GM23338 (cell line): Measurements from ENCODE around the gene TOX2. TPM values are rescaled to one million over a fixed set of nuclear protein-coding genes. Genes with fewer than 3 reads are reported as not detected.

ENCODE experiments used
- ATAC-seq: fragments of 200-7000 bp; cut with Tn5 transposase; 3 replicates; pipeline ENCODE4 v1.9.1; 2020
- DNase-seq: peaks from one replicate; pipeline ENCODE4 v3.0.0-alpha.2; 2015; ENCODE audit warnings: low spot score
- H2AFZ ChIP-seq: fragments of 200-600 bp; sonication (generic); 2 replicates; pipeline ENCODE4 v1.8.0; 2016; ENCODE audit warnings: antibody characterized with exemption, mild to moderate bottlenecking, moderate library complexity
- H3F3A ChIP-seq: fragments of 200-600 bp; sonication (generic); replicated peaks from 2 replicates; pipeline ENCODE4 v1.8.0; 2017; ENCODE audit warnings: antibody characterized with exemption, mixed run types, low read depth
- H3K27ac ChIP-seq: fragments of 200-600 bp; sonication (generic); 2 replicates; pipeline ENCODE4 v1.6.1; 2016; ENCODE audit warnings: low read depth
- H3K27me3 ChIP-seq: fragments of 200-600 bp; sonication (generic); 2 replicates; pipeline ENCODE4 v1.8.0; 2016; ENCODE audit warnings: mild to moderate bottlenecking, mixed run types, moderate library complexity; ENCODE audit not compliant: insufficient read depth
- H3K36me3 ChIP-seq: fragments of 200-600 bp; sonication (generic); 2 replicates; pipeline ENCODE4 v1.8.0; 2016; ENCODE audit warnings: mild to moderate bottlenecking; ENCODE audit not compliant: insufficient read depth
- H3K4me1 ChIP-seq: fragments of 200-600 bp; sonication (generic); 2 replicates; pipeline ENCODE4 v1.8.0; 2016; ENCODE audit warnings: mild to moderate bottlenecking, moderate library complexity; ENCODE audit not compliant: insufficient read depth
- H3K4me2 ChIP-seq: fragments of 200-600 bp; sonication (generic); 2 replicates; pipeline ENCODE4 v1.7.1; 2017; ENCODE audit warnings: mixed run types
- H3K4me3 ChIP-seq: fragments of 200-600 bp; sonication (generic); 2 replicates; pipeline ENCODE4 v1.6.1; 2016; ENCODE audit warnings: mixed run types
- H3K79me2 ChIP-seq: fragments of 200-600 bp; sonication (generic); replicated peaks from 2 replicates; pipeline ENCODE4 v1.8.0; 2017; ENCODE audit warnings: mild to moderate bottlenecking; ENCODE audit not compliant: insufficient read depth
- H3K9me2 ChIP-seq: fragments of 200-600 bp; sonication (generic); 2 replicates; pipeline ENCODE4 v1.8.0; 2017; ENCODE audit not compliant: insufficient read depth
- H4K20me1 ChIP-seq: fragments of 200-600 bp; sonication (generic); replicated peaks from 2 replicates; pipeline ENCODE4 v1.8.0; 2017; ENCODE audit warnings: mild to moderate bottlenecking; ENCODE audit not compliant: insufficient read depth
- H3K27ac Mint-ChIP-seq: 2 replicates; pipeline ENCODE4 v1.8.0; 2020; ENCODE audit warnings: inconsistent platforms, mild to moderate bottlenecking, moderate library complexity, mixed read lengths
- H3K27me3 Mint-ChIP-seq: 3 replicates; pipeline ENCODE4 v1.8.0; 2022; ENCODE audit warnings: low read depth, mild to moderate bottlenecking, moderate library complexity, mixed read lengths, inconsistent platforms; ENCODE audit not compliant: insufficient read depth, poor library complexity
- H3K36me3 Mint-ChIP-seq: 3 replicates; pipeline ENCODE4 v1.8.0; 2021; ENCODE audit warnings: low read depth, mild to moderate bottlenecking, inconsistent platforms, moderate library complexity, mixed read lengths
- H3K4me1 Mint-ChIP-seq: 3 replicates; pipeline ENCODE4 v1.8.0; 2020; ENCODE audit warnings: mild to moderate bottlenecking, inconsistent platforms, mixed read lengths
- H3K4me3 Mint-ChIP-seq: 3 replicates; pipeline ENCODE4 v1.8.0; 2021; ENCODE audit warnings: moderate library complexity, mild to moderate bottlenecking, inconsistent platforms, mixed read lengths
- H3K9me3 Mint-ChIP-seq: 3 replicates; pipeline ENCODE4 v1.8.0; 2020; ENCODE audit warnings: moderate library complexity, mild to moderate bottlenecking, inconsistent platforms, mixed read lengths
- CREB1 ChIP-seq: fragments of 250-450 bp; sonication (Bioruptor Pico); IDR thresholded peaks from 2 replicates; pipeline ENCODE4 v1.5.0; 2020; ENCODE audit warnings: low read depth, mild to moderate bottlenecking, moderate library complexity
- EZH2 ChIP-seq: fragments of 200-600 bp; sonication (generic); IDR thresholded peaks from one replicate; pipeline ENCODE4 v1.8.0; 2017; ENCODE audit warnings: antibody characterized with exemption, mild to moderate bottlenecking, low read depth; ENCODE audit not compliant: unreplicated experiment
- EZH2phosphoT487 ChIP-seq: fragments of 200-600 bp; sonication (generic); IDR thresholded peaks from one replicate; pipeline ENCODE4 v1.8.1; 2018; ENCODE audit warnings: antibody characterized with exemption; ENCODE audit not compliant: unreplicated experiment
- JUNB ChIP-seq: IDR thresholded peaks from one replicate; pipeline ENCODE4 v1.6.1; 2016; ENCODE audit warnings: antibody characterized with exemption; ENCODE audit not compliant: unreplicated experiment
- NANOG ChIP-seq: IDR thresholded peaks from 2 replicates; pipeline ENCODE4 v1.6.1; 2016; ENCODE audit warnings: antibody characterized with exemption, borderline replicate concordance
- POLR2AphosphoS5 ChIP-seq: IDR thresholded peaks from 2 replicates; pipeline ENCODE4 v1.6.1; 2016; ENCODE audit warnings: antibody characterized with exemption, low read depth
- STAT1 ChIP-seq: IDR thresholded peaks from one replicate; pipeline ENCODE4 v1.6.1; 2016; ENCODE audit warnings: antibody characterized with exemption; ENCODE audit not compliant: unreplicated experiment
- ZNF114 ChIP-seq: fragments of 250-450 bp; sonication (Bioruptor Pico); IDR thresholded peaks from 2 replicates; pipeline ENCODE4 v1.5.0; 2020; ENCODE audit warnings: mild to moderate bottlenecking, moderate library complexity
- ZNF331 ChIP-seq: fragments of 250-450 bp; sonication (Bioruptor Pico); IDR thresholded peaks from 2 replicates; pipeline ENCODE4 v1.5.0; 2020; ENCODE audit warnings: low read depth, mild to moderate bottlenecking, moderate library complexity
- polyA plus RNA-seq: library from polyadenylated mRNA; unstranded; fragments of >200 nt; fragmentation: Nextera tagmentation; extraction: Ambion mirVana; gene quantifications from 2 replicates; pipeline ENCODE4 v1.2.1, GENCODE V29; 2016
- total RNA-seq: library from RNA; depleted of rRNA; stranded (reverse); fragments of >200 nt; shearing (Covaris generic); gene quantifications from 2 replicates; pipeline ENCODE4 v1.2.3, GENCODE V29; 2014
- TF ChIP-seq, protein P1 (sequence below): IDR thresholded peaks from 2 replicates; pipeline ENCODE4 v1.6.1; 2016; ENCODE audit warnings: antibody characterized with exemption
- TF ChIP-seq, protein P2 (sequence below): fragments of 250-450 bp; sonication (Bioruptor Pico); IDR thresholded peaks from 2 replicates; pipeline ENCODE4 v1.5.0; 2020; ENCODE audit warnings: mild to moderate bottlenecking, moderate library complexity
- TF ChIP-seq, protein P3 (sequence below), 2 experiments: fragments of 200-600 bp in 1 of 2; sonication (generic) in 1 of 2; conservative IDR thresholded peaks; 2 replicates each; pipeline versions ENCODE4 v1.5.1 to v1.6.1; 2016 to 2017; ENCODE audit warnings: antibody characterized with exemption in 2 of 2, low read depth in 2 of 2, mild to moderate bottlenecking in 2 of 2, moderate library complexity in 1 of 2
- TF ChIP-seq, protein P4 (sequence below): IDR thresholded peaks from one replicate; pipeline ENCODE4 v1.6.1; 2018; ENCODE audit warnings: antibody characterized with exemption; ENCODE audit not compliant: unreplicated experiment

Gene TOX2
- total and polyA plus RNA-seq, 2 experiments from 2014 or later, result 1.4 to 1.5 TPM

DNA sequence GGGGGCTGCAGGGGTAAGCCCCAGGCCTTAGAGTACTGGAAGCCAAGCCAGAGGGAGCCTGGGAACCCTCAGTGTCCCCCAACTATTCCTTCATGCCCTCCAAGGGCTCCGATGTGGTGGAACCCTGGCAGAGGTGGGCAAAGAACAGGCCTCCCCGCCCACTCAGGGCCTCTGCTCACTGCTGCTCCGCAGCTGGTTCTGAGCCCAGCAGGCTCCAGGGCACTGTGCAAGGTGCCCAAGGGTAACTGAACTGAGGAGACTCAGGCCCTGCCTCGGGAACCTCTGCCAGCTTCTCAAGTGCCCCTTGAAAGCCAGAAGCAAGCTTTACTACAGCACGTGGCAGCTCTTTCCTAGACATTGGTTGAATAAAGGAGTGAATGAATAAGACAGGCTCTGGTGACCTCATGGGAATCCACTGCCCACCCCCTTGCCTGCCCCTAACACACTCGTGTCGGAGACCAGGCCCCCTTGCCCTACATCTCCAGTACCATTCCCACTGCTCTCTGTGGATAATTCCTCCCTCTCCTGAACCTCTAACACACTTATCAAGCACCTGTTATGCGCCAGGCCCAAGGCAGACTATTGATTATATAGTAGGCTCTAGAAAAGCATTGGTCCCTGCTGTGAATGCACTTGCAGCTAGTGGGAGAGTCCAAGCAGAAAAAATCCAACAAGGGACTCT lies 55.0 kb downstream of the TOX2 start:
- Histone ChIP-seq H3K4me2 (no peak overlapping the region), H3K4me3 (no peak overlapping the region), H2AFZ (no peak overlapping the region), H3K4me1 (peaks cover 10% of the 10 kb centered on the region), H4K20me1 (no peaks in the 10 kb centered on the region), H3K9me2 (0 out of 2 replicates have a peak, but pooled peaks cover 3% of the 10 kb centered on the region), H3K36me3 (no peaks in the 10 kb centered on the region), H3K27me3 (no peaks in the 10 kb centered on the region), H3K79me2 (no peaks in the 10 kb centered on the region), H3K27ac (no peak overlapping the region), H3F3A (no peaks in the 10 kb centered on the region)
- Mint-ChIP-seq H3K4me1 (peaks cover 11% of the 10 kb centered on the region), H3K4me3 (no peak overlapping the region), H3K27ac (no peak overlapping the region), H3K9me3 (no peaks in the 10 kb centered on the region), H3K36me3 (no peaks in the 10 kb centered on the region), H3K27me3 (no peaks in the 10 kb centered on the region)
- ATAC-seq (no peak), DNase-seq (no peak)
- no peak for TF ChIP-seq POLR2AphosphoS5
- TF ChIP-seq ZNF331 (CRISPR knock-in tag), result no peak
- TF ChIP-seq, protein P1, sequence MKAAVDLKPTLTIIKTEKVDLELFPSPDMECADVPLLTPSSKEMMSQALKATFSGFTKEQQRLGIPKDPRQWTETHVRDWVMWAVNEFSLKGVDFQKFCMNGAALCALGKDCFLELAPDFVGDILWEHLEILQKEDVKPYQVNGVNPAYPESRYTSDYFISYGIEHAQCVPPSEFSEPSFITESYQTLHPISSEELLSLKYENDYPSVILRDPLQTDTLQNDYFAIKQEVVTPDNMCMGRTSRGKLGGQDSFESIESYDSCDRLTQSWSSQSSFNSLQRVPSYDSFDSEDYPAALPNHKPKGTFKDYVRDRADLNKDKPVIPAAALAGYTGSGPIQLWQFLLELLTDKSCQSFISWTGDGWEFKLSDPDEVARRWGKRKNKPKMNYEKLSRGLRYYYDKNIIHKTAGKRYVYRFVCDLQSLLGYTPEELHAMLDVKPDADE, result no peak
- TF ChIP-seq EZH2, result no peak
- TF ChIP-seq NANOG, result no peak
- TF ChIP-seq, protein P2, sequence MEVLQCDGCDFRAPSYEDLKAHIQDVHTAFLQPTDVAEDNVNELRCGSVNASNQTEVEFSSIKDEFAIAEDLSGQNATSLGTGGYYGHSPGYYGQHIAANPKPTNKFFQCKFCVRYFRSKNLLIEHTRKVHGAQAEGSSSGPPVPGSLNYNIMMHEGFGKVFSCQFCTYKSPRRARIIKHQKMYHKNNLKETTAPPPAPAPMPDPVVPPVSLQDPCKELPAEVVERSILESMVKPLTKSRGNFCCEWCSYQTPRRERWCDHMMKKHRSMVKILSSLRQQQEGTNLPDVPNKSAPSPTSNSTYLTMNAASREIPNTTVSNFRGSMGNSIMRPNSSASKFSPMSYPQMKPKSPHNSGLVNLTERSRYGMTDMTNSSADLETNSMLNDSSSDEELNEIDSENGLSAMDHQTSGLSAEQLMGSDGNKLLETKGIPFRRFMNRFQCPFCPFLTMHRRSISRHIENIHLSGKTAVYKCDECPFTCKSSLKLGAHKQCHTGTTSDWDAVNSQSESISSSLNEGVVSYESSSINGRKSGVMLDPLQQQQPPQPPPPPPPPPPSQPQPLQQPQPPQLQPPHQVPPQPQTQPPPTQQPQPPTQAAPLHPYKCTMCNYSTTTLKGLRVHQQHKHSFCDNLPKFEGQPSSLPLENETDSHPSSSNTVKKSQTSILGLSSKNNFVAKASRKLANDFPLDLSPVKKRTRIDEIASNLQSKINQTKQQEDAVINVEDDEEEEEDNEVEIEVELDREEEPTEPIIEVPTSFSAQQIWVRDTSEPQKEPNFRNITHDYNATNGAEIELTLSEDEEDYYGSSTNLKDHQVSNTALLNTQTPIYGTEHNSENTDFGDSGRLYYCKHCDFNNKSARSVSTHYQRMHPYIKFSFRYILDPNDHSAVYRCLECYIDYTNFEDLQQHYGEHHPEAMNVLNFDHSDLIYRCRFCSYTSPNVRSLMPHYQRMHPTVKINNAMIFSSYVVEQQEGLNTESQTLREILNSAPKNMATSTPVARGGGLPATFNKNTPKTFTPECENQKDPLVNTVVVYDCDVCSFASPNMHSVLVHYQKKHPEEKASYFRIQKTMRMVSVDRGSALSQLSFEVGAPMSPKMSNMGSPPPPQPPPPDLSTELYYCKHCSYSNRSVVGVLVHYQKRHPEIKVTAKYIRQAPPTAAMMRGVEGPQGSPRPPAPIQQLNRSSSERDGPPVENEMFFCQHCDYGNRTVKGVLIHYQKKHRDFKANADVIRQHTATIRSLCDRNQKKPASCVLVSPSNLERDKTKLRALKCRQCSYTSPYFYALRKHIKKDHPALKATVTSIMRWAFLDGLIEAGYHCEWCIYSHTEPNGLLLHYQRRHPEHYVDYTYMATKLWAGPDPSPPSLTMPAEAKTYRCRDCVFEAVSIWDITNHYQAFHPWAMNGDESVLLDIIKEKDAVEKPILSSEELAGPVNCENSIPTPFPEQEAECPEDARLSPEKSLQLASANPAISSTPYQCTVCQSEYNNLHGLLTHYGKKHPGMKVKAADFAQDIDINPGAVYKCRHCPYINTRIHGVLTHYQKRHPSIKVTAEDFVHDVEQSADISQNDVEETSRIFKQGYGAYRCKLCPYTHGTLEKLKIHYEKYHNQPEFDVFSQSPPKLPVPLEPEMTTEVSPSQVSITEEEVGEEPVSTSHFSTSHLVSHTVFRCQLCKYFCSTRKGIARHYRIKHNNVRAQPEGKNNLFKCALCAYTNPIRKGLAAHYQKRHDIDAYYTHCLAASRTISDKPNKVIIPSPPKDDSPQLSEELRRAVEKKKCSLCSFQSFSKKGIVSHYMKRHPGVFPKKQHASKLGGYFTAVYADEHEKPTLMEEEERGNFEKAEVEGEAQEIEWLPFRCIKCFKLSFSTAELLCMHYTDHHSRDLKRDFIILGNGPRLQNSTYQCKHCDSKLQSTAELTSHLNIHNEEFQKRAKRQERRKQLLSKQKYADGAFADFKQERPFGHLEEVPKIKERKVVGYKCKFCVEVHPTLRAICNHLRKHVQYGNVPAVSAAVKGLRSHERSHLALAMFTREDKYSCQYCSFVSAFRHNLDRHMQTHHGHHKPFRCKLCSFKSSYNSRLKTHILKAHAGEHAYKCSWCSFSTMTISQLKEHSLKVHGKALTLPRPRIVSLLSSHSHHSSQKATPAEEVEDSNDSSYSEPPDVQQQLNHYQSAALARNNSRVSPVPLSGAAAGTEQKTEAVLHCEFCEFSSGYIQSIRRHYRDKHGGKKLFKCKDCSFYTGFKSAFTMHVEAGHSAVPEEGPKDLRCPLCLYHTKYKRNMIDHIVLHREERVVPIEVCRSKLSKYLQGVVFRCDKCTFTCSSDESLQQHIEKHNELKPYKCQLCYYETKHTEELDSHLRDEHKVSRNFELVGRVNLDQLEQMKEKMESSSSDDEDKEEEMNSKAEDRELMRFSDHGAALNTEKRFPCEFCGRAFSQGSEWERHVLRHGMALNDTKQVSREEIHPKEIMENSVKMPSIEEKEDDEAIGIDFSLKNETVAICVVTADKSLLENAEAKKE, result no peak
- no peak for TF ChIP-seq ZNF114 (CRISPR knock-in tag)
- TF ChIP-seq, protein P3, sequence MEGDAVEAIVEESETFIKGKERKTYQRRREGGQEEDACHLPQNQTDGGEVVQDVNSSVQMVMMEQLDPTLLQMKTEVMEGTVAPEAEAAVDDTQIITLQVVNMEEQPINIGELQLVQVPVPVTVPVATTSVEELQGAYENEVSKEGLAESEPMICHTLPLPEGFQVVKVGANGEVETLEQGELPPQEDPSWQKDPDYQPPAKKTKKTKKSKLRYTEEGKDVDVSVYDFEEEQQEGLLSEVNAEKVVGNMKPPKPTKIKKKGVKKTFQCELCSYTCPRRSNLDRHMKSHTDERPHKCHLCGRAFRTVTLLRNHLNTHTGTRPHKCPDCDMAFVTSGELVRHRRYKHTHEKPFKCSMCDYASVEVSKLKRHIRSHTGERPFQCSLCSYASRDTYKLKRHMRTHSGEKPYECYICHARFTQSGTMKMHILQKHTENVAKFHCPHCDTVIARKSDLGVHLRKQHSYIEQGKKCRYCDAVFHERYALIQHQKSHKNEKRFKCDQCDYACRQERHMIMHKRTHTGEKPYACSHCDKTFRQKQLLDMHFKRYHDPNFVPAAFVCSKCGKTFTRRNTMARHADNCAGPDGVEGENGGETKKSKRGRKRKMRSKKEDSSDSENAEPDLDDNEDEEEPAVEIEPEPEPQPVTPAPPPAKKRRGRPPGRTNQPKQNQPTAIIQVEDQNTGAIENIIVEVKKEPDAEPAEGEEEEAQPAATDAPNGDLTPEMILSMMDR (conservative IDR thresholded peaks at IDR 0.05; ENCODE audit: low read depth in 2 of 2), result no peak
- TF ChIP-seq EZH2phosphoT487, result no peak
- TF ChIP-seq JUNB, result no peak
- TF ChIP-seq CREB1 (CRISPR knock-in tag), result no peak
- TF ChIP-seq, protein P4, sequence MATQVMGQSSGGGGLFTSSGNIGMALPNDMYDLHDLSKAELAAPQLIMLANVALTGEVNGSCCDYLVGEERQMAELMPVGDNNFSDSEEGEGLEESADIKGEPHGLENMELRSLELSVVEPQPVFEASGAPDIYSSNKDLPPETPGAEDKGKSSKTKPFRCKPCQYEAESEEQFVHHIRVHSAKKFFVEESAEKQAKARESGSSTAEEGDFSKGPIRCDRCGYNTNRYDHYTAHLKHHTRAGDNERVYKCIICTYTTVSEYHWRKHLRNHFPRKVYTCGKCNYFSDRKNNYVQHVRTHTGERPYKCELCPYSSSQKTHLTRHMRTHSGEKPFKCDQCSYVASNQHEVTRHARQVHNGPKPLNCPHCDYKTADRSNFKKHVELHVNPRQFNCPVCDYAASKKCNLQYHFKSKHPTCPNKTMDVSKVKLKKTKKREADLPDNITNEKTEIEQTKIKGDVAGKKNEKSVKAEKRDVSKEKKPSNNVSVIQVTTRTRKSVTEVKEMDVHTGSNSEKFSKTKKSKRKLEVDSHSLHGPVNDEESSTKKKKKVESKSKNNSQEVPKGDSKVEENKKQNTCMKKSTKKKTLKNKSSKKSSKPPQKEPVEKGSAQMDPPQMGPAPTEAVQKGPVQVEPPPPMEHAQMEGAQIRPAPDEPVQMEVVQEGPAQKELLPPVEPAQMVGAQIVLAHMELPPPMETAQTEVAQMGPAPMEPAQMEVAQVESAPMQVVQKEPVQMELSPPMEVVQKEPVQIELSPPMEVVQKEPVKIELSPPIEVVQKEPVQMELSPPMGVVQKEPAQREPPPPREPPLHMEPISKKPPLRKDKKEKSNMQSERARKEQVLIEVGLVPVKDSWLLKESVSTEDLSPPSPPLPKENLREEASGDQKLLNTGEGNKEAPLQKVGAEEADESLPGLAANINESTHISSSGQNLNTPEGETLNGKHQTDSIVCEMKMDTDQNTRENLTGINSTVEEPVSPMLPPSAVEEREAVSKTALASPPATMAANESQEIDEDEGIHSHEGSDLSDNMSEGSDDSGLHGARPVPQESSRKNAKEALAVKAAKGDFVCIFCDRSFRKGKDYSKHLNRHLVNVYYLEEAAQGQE, result no peak
- TF ChIP-seq STAT1, result no peak
